NOMO-1 treated with dmso at 0.1 percent for 144 hours (cell line): ENCODE results near the gene ZNF335.
"Not testable (repeated sequence)": the region's sequence is repeated elsewhere in the genome, so short reads cannot be mapped to it uniquely, and the experiment has no call there.

ENCODE experiments used
- DNase-seq: peaks from one replicate; lab custom pipeline; 2025; ENCODE audit not compliant: unreplicated experiment; lab: John Stamatoyannopoulos, UW

Gene ZNF335

GRCh38 chr20:46004187-46004586 is 32.2 kb upstream of the ZNF335 start:
- DNase-seq = no peak

- no peak for DNase-seq
These were observed 30.0 kb upstream of the ZNF335 start for GRCh38 chr20:46002008-46002407.

- DNase-seq = no peak
These were observed 29.5 kb upstream of the ZNF335 start for GRCh38 chr20:46001498-46001897.

GRCh38 chr20:46000262-46000996 is 28.4 kb upstream of the ZNF335 start:
- DNase-seq = no peak

- DNase-seq = no peak
These were observed 27.7 kb upstream of the ZNF335 start for GRCh38 chr20:45999557-46000261.

DNA sequence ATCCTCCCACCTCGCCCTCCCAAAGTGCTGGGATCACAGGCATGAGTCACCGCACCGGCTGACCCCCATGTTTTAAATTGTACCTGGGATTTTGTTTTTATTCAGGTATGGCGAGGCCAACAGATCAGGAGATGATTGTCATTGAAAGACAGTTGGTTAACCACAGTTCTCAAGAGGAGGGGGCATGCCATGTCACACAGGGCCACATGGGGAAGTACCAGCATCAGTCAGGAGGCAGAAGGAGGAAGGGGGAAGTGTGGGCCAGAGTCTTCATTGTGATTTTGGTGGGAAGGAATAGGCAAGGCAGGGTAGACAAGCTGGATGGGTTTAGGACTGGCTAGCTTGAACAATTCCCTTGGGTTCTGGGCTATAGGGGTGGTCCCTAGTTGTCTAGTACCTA is 26.8 kb upstream of the ZNF335 start:
- DNase-seq = peak; percentile 49

DNA sequence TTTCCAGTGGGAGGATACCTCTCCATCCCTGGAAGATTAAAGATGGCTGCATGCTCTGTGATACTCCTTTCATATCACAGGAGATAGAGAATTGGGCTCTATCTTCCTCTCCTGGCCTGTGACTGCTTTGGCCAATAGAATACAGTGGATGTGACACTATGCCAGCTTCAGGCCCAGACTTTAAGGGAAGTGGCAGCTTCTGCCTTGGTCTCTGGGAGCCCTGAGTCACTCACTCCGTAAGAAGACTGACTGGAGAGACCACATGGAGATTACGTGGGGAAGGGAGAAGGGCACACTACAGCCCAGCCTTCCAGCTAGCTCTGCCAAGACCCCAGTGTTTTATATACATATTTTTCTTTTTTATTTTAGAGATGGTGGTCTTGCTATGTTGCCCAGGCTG is 26.3 kb upstream of the ZNF335 start:
- DNase-seq = peak; percentile 83

DNA sequence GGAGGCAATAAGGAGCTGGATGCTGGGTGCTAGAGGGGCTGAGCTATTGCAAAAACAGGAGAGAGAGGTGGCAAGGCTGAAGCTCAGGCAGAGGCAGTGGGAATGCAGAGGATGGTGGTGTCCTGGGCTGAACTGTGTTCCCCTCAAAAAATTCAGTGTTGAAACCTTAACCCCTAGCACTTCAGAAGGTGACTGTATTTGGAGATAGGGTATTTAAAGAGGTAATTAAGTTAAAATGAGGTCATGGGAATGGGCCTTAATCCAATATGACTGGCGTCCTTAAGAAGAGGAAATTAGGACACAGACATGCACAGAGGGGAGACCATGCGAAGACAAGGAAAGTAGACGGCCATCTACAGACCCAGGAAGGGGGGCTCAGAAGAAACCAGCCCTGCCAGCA is 25.2 kb upstream of the ZNF335 start:
- DNase-seq = no peak

DNA sequence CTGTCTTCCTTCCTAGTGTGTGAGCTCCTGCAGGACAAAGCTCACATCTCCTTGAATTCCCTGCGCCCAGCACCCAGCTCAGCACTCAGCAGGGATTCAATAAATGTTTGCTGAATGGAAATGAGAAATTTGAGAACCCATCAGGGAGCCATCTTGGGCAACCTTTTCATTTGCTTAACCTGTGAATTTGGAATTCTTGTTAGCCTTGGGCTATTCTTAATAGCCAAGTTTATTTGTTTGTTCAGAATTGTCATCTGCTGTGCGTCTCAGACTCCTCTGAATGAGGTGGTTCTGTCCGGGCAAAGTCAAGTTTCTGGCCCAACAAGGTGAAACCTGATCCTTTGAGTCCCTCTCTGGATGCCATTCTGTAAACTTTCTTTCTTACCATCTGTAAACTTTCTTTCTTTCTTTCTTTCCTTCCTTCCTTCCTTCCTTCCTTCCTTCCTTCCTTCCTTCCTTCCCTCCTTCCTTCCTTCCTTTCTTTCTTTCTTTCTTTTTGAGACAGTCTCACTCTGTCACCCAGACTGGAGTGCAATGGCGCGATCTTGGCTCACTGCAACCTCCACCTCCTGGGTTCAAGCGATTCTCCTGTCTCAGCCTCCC is 23.6 kb upstream of the ZNF335 start:
- not testable (repeated sequence) for DNase-seq

DNA sequence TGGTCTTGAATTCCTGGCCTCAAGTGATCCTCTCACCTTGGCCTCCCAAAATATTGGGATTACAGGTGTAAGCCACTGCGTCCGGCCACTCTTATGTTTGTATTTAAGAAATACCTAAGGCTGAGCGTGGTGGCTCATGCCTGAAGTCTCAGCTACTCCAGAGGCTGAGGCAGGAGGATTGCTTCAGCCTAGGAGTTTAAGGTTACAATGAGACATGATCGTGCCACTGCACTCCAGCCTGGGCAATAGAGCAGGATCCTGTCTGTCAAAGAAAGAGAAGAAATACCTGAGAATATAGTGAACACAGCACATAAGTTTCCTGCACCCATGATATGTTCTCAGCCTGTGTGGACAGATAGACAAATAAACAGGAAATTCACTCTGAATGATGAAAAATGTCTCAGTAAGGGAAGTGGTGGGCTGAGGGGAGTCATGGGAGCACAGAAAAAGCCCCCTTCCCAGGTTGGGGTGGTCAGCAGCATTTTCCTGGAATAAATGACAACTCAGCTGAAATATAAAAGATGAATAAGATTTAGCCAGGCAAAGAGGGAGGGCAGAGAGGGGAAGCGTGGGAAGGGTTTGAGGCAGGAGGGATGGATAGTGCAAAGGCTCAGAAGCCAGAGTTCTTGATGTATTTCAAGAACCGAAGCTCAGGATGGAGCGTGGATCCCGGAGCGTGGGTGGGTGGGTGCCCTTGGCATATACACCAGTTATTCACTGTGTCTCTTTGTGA is 22.9 kb upstream of the ZNF335 start:
- no peak for DNase-seq

DNA sequence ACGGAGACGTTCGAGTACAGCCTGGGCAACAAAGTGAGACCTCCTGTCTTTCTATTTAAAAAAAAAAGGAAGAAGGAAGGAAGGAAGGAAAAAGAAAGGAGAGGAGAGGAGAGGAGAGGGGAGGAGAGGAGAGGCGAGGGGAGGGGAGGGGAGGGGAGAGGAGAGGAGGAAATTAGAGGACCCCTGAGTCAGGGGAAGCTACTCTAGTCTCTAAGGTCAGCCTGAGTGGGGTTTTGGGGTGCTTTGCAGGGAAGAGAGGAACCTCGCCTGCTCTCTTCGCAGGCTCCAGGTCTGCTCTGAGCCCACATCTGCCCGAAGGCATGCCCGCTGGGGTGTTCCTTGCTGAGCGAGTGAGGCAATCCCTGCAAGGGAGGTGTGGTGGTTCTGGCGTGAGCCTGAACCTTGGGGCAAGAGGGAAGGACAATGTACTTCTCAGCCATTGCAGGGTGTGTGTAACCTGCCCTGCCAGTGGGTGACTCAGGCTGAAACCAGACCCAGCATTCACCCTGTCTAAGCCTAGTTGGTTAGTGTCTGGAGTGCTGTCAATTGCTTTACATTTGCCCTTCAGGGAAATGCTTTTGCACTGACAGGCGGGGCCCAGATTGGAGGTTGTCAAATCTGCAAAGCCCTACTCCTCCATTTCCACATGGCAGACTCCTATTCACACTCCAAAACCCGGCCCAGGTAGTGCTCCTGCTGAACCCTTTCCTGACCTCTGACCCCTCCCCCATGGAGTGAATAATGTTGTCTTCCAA is 21.4 kb upstream of the ZNF335 start:
- DNase-seq = peak; percentile 87

- peak; percentile 18 for DNase-seq
These were observed 19.6 kb upstream of the ZNF335 start for GRCh38 chr20:45991616-45992015.

DNA sequence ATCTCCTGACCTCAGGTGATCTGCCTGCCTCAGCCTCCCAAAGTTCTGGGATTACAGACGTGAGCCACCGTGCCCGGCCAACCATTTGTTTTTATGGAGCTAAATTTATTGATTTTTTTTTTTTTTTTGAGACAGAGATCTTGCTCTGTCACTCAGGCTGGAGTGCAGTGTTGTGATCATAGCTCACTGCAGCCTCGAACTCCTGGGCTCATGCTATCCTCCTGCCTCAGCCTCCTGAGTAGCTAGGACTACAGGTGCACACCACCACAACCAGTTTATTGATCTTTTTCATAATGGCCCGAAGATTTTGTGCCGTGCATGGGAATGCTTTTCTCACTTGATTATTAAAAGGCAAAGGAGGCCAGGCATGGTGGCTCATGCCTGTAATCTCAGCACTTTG is 16.8 kb upstream of the ZNF335 start:
- DNase-seq = not testable (repeated sequence)

DNA sequence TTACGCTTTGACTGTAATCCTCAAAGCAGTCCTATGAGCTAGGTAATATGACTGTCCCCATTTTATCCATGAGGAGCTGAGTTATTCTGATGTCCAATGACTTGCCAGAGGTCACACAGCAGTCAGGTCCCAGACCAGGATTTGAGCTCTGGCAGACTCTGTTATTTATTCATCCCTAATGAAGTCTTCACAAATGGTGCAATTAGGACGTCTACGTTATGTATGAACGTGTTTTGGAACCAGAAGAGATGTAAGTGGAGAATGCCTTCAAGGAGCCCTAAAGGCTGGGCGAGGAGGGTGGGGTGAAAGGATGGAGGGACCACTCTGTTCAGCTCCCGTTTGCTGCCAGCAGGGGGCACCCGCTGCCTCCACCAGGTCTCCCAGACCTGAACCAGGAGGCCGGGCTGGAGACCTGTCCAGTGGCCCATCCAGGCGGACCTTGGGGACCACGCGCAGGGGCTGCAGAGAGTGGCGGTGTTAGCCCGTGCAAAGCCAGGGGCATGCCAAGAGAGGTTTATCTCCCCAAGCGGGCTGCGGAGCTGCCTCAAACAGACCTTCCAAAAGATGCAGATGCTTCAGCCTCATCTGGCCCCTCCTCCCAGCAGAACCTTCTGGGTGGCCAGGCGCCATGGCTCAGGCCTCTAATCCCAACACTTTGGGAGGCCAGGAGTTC is 15.2 kb upstream of the ZNF335 start:
- DNase-seq = peak; percentile 29

GRCh38 chr20:45985573-45985972 is 13.6 kb upstream of the ZNF335 start:
- no peak for DNase-seq

GRCh38 chr20:45983279-45983743 is 11.3 kb upstream of the ZNF335 start:
- no peak for DNase-seq

- no peak for DNase-seq
These were observed 9.3 kb upstream of the ZNF335 start for GRCh38 chr20:45981261-45981660.

DNA sequence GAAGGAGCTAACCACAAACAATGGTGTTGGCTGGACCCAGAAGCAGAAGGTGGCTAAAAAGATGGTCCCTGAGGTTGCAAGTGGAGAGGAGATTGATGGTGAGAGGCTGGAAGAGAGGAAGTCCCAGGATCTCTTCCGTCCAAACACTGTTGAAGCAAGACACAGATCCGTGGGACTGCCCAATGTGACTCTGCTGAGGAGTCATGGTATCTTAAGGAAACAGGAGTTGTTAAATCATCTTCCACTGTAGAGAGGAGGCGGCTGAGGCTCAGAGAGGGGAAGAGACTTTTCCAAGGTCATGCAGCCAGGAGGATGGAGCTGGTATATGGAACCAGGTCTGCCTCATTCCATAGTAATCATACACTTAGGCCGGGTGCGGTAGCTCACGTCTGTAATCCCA is 4.1 kb upstream of the ZNF335 start:
- DNase-seq = no peak

DNA sequence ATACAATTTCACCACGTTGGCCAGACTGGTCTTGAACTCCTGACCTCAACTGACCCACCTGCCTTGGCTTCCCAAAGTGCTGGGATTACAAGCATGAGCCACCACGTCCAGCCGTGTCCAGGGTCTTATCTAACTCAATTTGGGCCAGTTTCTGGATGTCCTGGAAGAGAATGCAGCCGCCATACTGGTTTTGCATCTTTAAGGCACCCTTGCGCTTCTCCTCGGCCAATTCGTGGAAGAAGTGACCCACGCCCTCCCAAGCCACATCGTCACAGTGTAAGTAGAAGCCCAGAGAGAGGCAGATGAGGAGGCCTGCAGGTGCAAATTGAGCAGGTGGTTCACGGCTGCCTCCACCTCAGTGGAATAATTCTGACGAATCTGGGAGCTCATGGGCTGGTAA is 3.7 kb upstream of the ZNF335 start:
- DNase-seq = no peak

DNA sequence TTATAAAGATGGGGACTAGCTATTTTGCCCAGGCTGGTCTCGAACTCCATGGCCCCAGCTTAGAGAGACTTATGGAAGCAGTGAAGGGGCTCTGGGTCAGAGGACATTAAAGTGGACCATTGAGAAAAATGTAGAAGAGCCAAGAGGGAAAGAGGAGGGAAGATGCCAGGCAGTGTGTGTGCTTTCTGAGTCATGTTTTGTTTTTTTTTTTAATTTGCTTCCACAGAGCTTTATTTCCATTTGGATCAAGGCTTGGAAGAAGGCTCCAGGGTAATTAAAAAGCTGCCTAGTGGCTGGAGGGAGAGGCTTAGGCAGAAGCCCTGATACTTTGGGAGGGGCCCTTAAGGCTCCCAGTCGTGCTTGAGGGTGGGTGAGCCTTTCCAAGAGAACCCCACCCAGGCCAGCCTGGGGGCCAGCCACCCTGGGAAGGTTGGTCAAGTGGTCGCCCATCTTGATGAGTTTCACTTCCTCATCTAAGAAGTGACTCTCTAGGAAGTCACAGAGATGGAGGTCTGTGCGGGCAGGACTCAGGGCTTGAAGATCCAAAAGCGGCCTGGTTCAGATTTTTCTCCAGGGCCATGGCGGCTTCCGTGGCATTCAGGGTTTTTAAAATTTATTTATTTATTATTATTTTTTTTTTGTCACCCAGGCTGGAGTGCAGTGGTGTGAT is 3.0 kb upstream of the ZNF335 start:
- peak; percentile 3 for DNase-seq
